ENCODE results near the gene STK25. TPM values are rescaled to one million over a fixed set of nuclear protein-coding genes. Genes with fewer than 3 reads are reported as not detected.

STK25 gene
- total RNA-seq, 1 experiment from 2014 or later: 79.5 TPM

DNA sequence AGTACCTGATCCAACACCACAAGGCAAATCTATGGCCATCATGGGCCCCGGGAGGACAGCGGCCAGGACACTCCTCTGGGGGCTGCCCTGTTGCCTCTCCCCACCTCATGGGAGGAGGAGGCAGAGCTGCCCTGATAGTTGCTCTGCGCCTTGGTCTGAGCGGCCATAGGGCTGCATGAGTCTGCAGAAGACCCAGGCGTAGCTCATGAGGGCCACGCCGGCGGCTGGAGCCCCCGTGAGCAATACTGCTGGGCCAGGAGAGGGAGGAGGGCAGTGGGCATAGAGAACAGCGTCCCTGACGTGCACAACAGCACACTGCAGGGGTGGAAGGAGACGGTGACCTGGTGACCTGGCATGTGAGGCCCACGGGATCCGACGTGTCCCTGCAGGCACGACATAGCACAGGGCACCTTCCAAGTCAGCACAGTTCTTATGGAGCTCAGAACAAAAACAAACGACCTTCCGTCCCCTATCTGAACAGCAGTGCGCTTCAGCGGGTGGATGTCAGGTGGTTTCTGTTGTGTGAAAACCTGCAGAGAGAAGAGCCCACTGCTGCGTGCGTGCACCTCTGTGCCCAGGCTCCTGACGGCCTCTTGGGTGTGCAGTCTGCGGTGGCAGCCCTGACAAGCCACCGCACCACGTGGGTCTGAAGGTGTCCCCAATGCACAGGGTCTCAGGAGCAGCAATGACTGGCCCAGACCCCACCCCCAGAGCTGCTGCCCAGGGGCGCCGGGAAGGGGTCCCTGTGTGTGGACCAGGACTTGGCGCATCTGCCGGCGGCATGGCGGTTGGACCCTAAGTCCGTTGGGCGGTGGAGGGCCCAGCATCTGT lies 13.0 kb downstream of the STK25 start:
- H3K79me2 ChIP-seq (ENCODE audit: low read length): no peaks in the 10 kb centered on the region
- no peaks in the 10 kb centered on the region for H4K20me1 ChIP-seq (ENCODE audit: insufficient read depth, low read depth, low read length)
- H3K9me2 ChIP-seq (replicated peaks; ENCODE audit: insufficient read depth, low read length): no peaks in the 10 kb centered on the region
- H3K9ac ChIP-seq (ENCODE audit: low read length): no peak overlapping the region
- H3K27ac ChIP-seq (ENCODE audit: low read length): no peak overlapping the region
- H3K4me1 ChIP-seq (ENCODE audit: low read length): no peaks in the 10 kb centered on the region
- H3K9me3 ChIP-seq (ENCODE audit: low read length): no peaks in the 10 kb centered on the region
- H3K4me3 ChIP-seq (ENCODE audit: low read length): no peak overlapping the region
- H3K27me3 ChIP-seq (ENCODE audit: low read length): no peaks in the 10 kb centered on the region
- no peak for DNase-seq
- no peak overlapping the region for H2AFZ ChIP-seq (ENCODE audit: low read length)
- no peak overlapping the region for H3K4me2 ChIP-seq (ENCODE audit: low read depth, low read length, poor library complexity, severe bottlenecking)
- no peaks in the 10 kb centered on the region for H3K36me3 ChIP-seq (ENCODE audit: insufficient read depth, low read length)

GRCh38 chr2:241494311-241494908 lies 14.0 kb downstream of the STK25 start:
- Histone ChIP-seq H3K79me2 (ENCODE audit: low read length) (no peaks in the 10 kb centered on the region), H3K4me2 (ENCODE audit: low read depth, low read length, poor library complexity, severe bottlenecking) (no peak overlapping the region), H3K4me1 (ENCODE audit: low read length) (no peaks in the 10 kb centered on the region), H3K27ac (ENCODE audit: low read length) (no peak overlapping the region), H3K9me3 (ENCODE audit: low read length) (no peaks in the 10 kb centered on the region), H4K20me1 (ENCODE audit: insufficient read depth, low read depth, low read length) (no peaks in the 10 kb centered on the region), H3K9me2 (replicated peaks; ENCODE audit: insufficient read depth, low read length) (no peaks in the 10 kb centered on the region), H3K9ac (ENCODE audit: low read length) (no peak overlapping the region), H3K36me3 (ENCODE audit: insufficient read depth, low read length) (no peaks in the 10 kb centered on the region), H3K4me3 (ENCODE audit: low read length) (no peak overlapping the region), H3K27me3 (ENCODE audit: low read length) (no peaks in the 10 kb centered on the region), H2AFZ (ENCODE audit: low read length) (no peak overlapping the region)
- no peak for DNase-seq

DNA sequence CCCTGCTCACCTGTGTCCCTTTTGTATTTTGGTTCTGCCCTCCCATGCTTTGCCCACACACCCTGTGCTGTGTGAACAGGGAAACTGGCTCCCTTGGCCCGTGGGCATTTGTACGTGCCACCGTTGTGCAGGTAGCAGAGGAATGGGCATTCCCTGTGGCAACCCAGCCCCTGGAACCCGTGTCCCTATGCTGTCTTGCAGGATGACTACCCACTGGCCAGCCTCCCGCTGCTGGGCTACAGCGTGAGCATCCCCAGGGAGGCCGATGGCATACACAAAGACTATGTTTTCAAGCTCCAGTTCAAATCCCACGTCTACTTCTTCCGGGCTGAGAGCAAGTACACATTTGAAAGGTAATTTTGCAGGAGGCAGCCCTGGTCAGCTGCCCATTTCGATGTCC lies 15.3 kb downstream of the STK25 start:
- DNase-seq: no peak
- Histone ChIP-seq H4K20me1 (ENCODE audit: insufficient read depth, low read depth, low read length) (no peaks in the 10 kb centered on the region), H3K4me1 (ENCODE audit: low read length) (no peaks in the 10 kb centered on the region), H3K9me2 (replicated peaks; ENCODE audit: insufficient read depth, low read length) (no peaks in the 10 kb centered on the region), H3K9me3 (ENCODE audit: low read length) (no peaks in the 10 kb centered on the region), H3K27me3 (ENCODE audit: low read length) (no peaks in the 10 kb centered on the region), H3K36me3 (ENCODE audit: insufficient read depth, low read length) (no peaks in the 10 kb centered on the region), H3K4me3 (ENCODE audit: low read length) (no peak overlapping the region), H3K9ac (ENCODE audit: low read length) (no peak overlapping the region), H3K4me2 (ENCODE audit: low read depth, low read length, poor library complexity, severe bottlenecking) (no peak overlapping the region), H2AFZ (ENCODE audit: low read length) (no peak overlapping the region), H3K79me2 (ENCODE audit: low read length) (no peaks in the 10 kb centered on the region), H3K27ac (ENCODE audit: low read length) (no peak overlapping the region)

- no peaks in the 10 kb centered on the region for H3K36me3 ChIP-seq (ENCODE audit: insufficient read depth, low read length)
- no peaks in the 10 kb centered on the region for H3K9me2 ChIP-seq (replicated peaks; ENCODE audit: insufficient read depth, low read length)
- H2AFZ ChIP-seq (ENCODE audit: low read length): no peak overlapping the region
- no peaks in the 10 kb centered on the region for H3K27me3 ChIP-seq (ENCODE audit: low read length)
- H3K9ac ChIP-seq (ENCODE audit: low read length): no peak overlapping the region
- no peak overlapping the region for H3K27ac ChIP-seq (ENCODE audit: low read length)
- H3K4me1 ChIP-seq (ENCODE audit: low read length): no peaks in the 10 kb centered on the region
- H3K9me3 ChIP-seq (ENCODE audit: low read length): no peaks in the 10 kb centered on the region
- no peak for DNase-seq
- H4K20me1 ChIP-seq (ENCODE audit: insufficient read depth, low read depth, low read length): no peaks in the 10 kb centered on the region
- no peak overlapping the region for H3K4me2 ChIP-seq (ENCODE audit: low read depth, low read length, poor library complexity, severe bottlenecking)
- H3K4me3 ChIP-seq (ENCODE audit: low read length): no peak overlapping the region
- H3K79me2 ChIP-seq (ENCODE audit: low read length): no peaks in the 10 kb centered on the region
Measured at GRCh38 chr2:241492174-241492565, 16.2 kb downstream of the STK25 start.

DNA sequence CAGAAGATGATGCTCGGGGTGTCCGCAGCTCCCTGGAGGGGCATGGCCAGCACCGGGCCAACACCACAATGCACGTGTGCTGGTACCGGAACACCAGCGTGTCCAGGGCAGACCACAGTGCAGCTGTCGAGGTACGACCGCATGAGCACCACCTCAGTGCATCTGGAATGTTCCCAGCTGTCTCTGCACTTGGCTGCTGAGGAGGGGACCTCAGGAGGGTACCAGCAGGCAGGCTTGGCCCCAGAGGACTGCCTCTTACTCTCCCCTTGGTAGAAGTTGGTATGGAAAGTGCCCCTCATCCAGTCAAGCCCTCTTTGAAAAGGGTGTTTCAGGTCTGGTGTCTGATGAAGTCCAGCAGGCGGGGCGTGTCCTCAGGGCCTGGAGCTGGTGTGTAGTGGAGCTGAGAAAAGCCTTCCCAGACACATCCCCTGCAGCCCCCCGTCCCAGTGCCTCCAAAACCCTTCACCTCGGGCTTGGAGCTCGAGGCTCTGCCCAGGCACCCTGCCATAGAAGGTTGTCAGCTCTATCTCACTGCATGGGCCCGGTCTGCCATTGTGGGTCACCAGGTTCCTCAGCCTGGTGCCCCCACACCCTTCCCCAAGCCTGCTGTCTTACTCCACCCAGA lies 16.7 kb downstream of the STK25 start:
- Histone ChIP-seq H3K9me2 (replicated peaks; ENCODE audit: insufficient read depth, low read length) (no peaks in the 10 kb centered on the region), H2AFZ (ENCODE audit: low read length) (no peak overlapping the region), H3K4me2 (ENCODE audit: low read depth, low read length, poor library complexity, severe bottlenecking) (no peak overlapping the region), H3K27ac (ENCODE audit: low read length) (no peak overlapping the region), H3K36me3 (ENCODE audit: insufficient read depth, low read length) (no peaks in the 10 kb centered on the region), H3K4me3 (ENCODE audit: low read length) (no peak overlapping the region), H3K79me2 (ENCODE audit: low read length) (no peaks in the 10 kb centered on the region), H3K9ac (ENCODE audit: low read length) (no peak overlapping the region), H3K27me3 (ENCODE audit: low read length) (no peaks in the 10 kb centered on the region), H4K20me1 (ENCODE audit: insufficient read depth, low read depth, low read length) (no peaks in the 10 kb centered on the region), H3K4me1 (ENCODE audit: low read length) (no peaks in the 10 kb centered on the region), H3K9me3 (ENCODE audit: low read length) (no peaks in the 10 kb centered on the region)
- no peak for DNase-seq

GRCh38 chr2:241490825-241491506 lies 17.4 kb downstream of the STK25 start:
- DNase-seq: no peak
- Histone ChIP-seq H3K27ac (ENCODE audit: low read length) (no peak overlapping the region), H3K9me3 (ENCODE audit: low read length) (no peaks in the 10 kb centered on the region), H2AFZ (ENCODE audit: low read length) (no peak overlapping the region), H3K4me3 (ENCODE audit: low read length) (no peak overlapping the region), H3K9me2 (replicated peaks; ENCODE audit: insufficient read depth, low read length) (no peaks in the 10 kb centered on the region), H3K79me2 (ENCODE audit: low read length) (no peaks in the 10 kb centered on the region), H3K9ac (ENCODE audit: low read length) (no peak overlapping the region), H3K4me1 (ENCODE audit: low read length) (no peaks in the 10 kb centered on the region), H3K4me2 (ENCODE audit: low read depth, low read length, poor library complexity, severe bottlenecking) (no peak overlapping the region), H4K20me1 (ENCODE audit: insufficient read depth, low read depth, low read length) (no peaks in the 10 kb centered on the region), H3K36me3 (ENCODE audit: insufficient read depth, low read length) (no peaks in the 10 kb centered on the region), H3K27me3 (ENCODE audit: low read length) (no peaks in the 10 kb centered on the region)

DNA sequence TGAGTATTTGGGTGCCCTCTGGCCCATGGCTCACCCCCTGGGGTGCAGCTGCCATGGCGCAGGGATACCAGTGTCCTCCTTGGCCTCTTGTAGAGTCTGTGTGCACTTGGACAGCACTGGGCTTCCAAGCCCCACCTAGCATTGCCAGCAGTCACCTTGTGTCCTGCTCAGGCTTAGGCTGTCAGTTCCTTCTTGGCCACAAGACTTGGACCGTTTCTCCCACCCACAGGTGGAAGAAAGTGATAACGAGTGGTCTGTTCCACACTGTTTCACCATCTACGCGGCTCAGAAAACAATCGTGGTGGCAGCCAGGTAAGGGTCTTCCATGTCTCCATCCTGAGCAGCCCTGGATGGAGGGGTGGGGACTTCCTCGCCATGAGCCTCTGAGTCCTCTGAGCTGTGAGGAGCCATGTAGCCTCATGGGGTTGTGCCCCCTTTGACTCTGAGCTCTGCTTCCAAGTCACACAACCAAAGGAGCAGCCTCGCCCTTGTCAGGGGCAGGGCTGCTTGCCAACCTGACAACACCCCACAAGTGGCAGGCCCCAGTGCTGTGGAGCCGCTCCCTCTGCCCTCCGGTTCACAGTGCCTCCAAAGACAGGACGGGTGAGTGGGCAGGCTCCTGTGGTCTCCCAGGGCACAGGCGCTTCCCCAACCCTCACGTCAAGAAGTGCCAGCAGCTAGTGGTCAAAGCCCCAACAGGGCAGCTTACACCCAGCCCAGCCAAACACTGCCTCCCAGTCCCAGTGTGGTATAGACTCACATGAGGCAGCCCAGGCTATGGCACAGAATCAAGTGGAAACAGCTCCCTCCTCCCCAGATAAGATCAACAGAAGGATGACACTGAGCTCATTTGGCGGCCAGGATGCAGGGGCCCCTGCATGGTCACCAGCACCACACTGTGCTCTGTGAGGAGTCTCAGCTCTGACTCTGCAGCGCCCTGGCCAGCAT lies 18.4 kb downstream of the STK25 start:
- H3K27ac ChIP-seq (ENCODE audit: low read length): no peak overlapping the region
- no peak for DNase-seq
- H3K79me2 ChIP-seq (ENCODE audit: low read length): no peaks in the 10 kb centered on the region
- no peaks in the 10 kb centered on the region for H3K9me2 ChIP-seq (replicated peaks; ENCODE audit: insufficient read depth, low read length)
- no peaks in the 10 kb centered on the region for H3K9me3 ChIP-seq (ENCODE audit: low read length)
- H3K4me1 ChIP-seq (ENCODE audit: low read length): no peaks in the 10 kb centered on the region
- H3K27me3 ChIP-seq (ENCODE audit: low read length): no peaks in the 10 kb centered on the region
- no peak overlapping the region for H2AFZ ChIP-seq (ENCODE audit: low read length)
- no peak overlapping the region for H3K4me2 ChIP-seq (ENCODE audit: low read depth, low read length, poor library complexity, severe bottlenecking)
- H3K36me3 ChIP-seq (ENCODE audit: insufficient read depth, low read length): no peaks in the 10 kb centered on the region
- no peak overlapping the region for H3K9ac ChIP-seq (ENCODE audit: low read length)
- H3K4me3 ChIP-seq (ENCODE audit: low read length): no peak overlapping the region
- H4K20me1 ChIP-seq (ENCODE audit: insufficient read depth, low read depth, low read length): no peaks in the 10 kb centered on the region
